Neural cell (in vitro differentiated cells): ENCODE measurements around the gene SEC14L6.

Experiments
- EP300 ChIP-seq: fragments of 450-650 bp; conservative IDR thresholded peaks from 2 replicates; pipeline ENCODE4 v1.6.1; 2014; ENCODE audit warnings: antibody characterized with exemption, mild to moderate bottlenecking, moderate library complexity; ENCODE audit not compliant: poor library complexity, severe bottlenecking
- EZH2 ChIP-seq: fragments of 200-600, 300-800 bp; shearing (Covaris generic), sonication (generic); IDR thresholded peaks from 2 replicates; pipeline ENCODE4 v1.6.1; 2014; ENCODE audit warnings: antibody characterized with exemption, low read length, borderline replicate concordance, mild to moderate bottlenecking; ENCODE audit not compliant: insufficient read depth, poor library complexity, severe bottlenecking
- MXI1 ChIP-seq: fragments of 450-650 bp; conservative IDR thresholded peaks from 2 replicates; pipeline ENCODE4 v1.6.1; 2014; ENCODE audit warnings: antibody characterized with exemption, mild to moderate bottlenecking; ENCODE audit not compliant: poor library complexity, severe bottlenecking
- POLR2AphosphoS5 ChIP-seq: IDR thresholded peaks from 2 replicates; pipeline ENCODE4 v1.6.1; 2012
- RAD21 ChIP-seq: fragments of 450-650 bp; conservative IDR thresholded peaks from 2 replicates; pipeline ENCODE4 v1.6.1; 2014; ENCODE audit warnings: antibody characterized with exemption, mild to moderate bottlenecking, moderate library complexity
- SMC3 ChIP-seq: fragments of 450-650 bp; conservative IDR thresholded peaks from 2 replicates; pipeline ENCODE4 v1.6.1; 2014; ENCODE audit warnings: antibody characterized with exemption, mild to moderate bottlenecking, moderate library complexity; ENCODE audit not compliant: poor library complexity
- TAF1 ChIP-seq: IDR thresholded peaks from 2 replicates; pipeline ENCODE4 v1.6.1; 2012; ENCODE audit warnings: low read depth
- TF ChIP-seq, protein P1 (sequence below): fragments of 450-650 bp; IDR thresholded peaks from 2 replicates; pipeline ENCODE4 v1.5.1; 2014; ENCODE audit warnings: antibody characterized with exemption, mild to moderate bottlenecking, moderate library complexity; ENCODE audit not compliant: poor library complexity, severe bottlenecking
- TF ChIP-seq, protein P2 (sequence below): IDR thresholded peaks from 2 replicates; pipeline ENCODE4 v1.6.1; 2012; ENCODE audit warnings: borderline replicate concordance

DNA sequence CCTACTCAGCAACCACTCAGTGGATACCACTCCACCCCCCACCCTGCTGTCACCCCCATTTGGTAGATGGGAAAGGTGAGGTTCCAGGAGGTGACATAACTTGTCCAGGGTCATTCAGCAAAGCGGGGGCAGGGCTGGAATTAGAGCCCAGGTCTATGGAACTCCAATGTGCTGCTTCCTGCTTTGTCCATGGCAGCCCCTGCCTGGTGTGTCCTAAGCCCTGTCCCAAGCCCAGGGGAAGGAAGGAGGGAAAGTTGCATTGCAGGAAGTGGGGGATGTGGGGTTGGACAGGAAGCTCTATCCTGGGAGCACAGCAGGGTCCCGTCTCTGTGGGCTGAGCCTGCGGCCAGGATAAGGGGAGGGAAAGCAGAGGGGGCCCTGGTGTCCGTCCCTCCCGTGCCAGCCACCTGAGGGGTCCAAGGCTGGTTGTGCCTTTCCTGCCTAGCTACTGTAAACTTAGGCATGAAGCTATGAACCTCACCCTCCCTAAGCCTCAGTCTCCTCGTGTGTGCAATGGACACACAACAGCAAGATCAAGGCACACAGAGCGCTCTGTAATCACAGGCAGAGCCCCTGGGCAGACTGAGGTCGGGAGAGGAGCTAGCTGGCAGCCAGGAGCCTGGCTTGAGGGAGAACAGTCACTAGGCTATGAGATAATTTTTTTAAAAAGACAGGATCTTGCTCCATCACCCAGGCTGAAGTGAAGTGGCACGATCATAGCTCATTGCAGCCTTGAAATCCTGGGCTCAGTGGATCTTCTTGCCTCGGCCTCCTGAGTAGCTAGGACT lies 15.1 kb upstream of the SEC14L6 start:
- TF ChIP-seq, protein P1, sequence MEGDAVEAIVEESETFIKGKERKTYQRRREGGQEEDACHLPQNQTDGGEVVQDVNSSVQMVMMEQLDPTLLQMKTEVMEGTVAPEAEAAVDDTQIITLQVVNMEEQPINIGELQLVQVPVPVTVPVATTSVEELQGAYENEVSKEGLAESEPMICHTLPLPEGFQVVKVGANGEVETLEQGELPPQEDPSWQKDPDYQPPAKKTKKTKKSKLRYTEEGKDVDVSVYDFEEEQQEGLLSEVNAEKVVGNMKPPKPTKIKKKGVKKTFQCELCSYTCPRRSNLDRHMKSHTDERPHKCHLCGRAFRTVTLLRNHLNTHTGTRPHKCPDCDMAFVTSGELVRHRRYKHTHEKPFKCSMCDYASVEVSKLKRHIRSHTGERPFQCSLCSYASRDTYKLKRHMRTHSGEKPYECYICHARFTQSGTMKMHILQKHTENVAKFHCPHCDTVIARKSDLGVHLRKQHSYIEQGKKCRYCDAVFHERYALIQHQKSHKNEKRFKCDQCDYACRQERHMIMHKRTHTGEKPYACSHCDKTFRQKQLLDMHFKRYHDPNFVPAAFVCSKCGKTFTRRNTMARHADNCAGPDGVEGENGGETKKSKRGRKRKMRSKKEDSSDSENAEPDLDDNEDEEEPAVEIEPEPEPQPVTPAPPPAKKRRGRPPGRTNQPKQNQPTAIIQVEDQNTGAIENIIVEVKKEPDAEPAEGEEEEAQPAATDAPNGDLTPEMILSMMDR: no peak
- TF ChIP-seq SMC3: no peak
- TF ChIP-seq EZH2: no peak
- TF ChIP-seq EP300: no peak
- TF ChIP-seq TAF1: no peak
- TF ChIP-seq RAD21: no peak
- no peak for TF ChIP-seq MXI1
- TF ChIP-seq POLR2AphosphoS5: no peak
- TF ChIP-seq, protein P2, sequence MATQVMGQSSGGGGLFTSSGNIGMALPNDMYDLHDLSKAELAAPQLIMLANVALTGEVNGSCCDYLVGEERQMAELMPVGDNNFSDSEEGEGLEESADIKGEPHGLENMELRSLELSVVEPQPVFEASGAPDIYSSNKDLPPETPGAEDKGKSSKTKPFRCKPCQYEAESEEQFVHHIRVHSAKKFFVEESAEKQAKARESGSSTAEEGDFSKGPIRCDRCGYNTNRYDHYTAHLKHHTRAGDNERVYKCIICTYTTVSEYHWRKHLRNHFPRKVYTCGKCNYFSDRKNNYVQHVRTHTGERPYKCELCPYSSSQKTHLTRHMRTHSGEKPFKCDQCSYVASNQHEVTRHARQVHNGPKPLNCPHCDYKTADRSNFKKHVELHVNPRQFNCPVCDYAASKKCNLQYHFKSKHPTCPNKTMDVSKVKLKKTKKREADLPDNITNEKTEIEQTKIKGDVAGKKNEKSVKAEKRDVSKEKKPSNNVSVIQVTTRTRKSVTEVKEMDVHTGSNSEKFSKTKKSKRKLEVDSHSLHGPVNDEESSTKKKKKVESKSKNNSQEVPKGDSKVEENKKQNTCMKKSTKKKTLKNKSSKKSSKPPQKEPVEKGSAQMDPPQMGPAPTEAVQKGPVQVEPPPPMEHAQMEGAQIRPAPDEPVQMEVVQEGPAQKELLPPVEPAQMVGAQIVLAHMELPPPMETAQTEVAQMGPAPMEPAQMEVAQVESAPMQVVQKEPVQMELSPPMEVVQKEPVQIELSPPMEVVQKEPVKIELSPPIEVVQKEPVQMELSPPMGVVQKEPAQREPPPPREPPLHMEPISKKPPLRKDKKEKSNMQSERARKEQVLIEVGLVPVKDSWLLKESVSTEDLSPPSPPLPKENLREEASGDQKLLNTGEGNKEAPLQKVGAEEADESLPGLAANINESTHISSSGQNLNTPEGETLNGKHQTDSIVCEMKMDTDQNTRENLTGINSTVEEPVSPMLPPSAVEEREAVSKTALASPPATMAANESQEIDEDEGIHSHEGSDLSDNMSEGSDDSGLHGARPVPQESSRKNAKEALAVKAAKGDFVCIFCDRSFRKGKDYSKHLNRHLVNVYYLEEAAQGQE: no peak
